HCT116 (cell line): ENCODE data around the gene CSAD. TPM values are rescaled to one million over a fixed set of nuclear protein-coding genes. Genes with fewer than 3 reads are reported as not detected.
A peak's percentile ranks its signal among the peaks of the same experiment; 100 is the strongest.

Experiments used
- ATAC-seq: fragments of 200-7000 bp; cut with Tn5 transposase; 2 replicates; pipeline ENCODE4 v1.9.1; 2020; ENCODE audit warnings: mild to moderate bottlenecking, moderate library complexity
- BruUV-seq: library from RNA; stranded (reverse); fragments of 400-500 nt; replicated peaks from 2 replicates; lab custom pipeline; 2021; lab: Mats Ljungman, UMichigan
- CTCF ChIA-PET: fragments of 300-600 bp; sonication (Branson Sonifier 250); formaldehyde crosslinking; loops from one replicate; lab custom pipeline; 2021; ENCODE audit warnings: antibody characterized with exemption; lab: Charles Lee
- POLR2A ChIA-PET: fragments of 300-600, 350-600 bp; sonication (Branson Sonifier 250); formaldehyde crosslinking; loops from one replicate; lab custom pipeline; 2021; ENCODE audit warnings: antibody characterized with exemption; lab: Charles Lee
- RAD21 ChIA-PET, 2 experiments: fragments of 300-600 bp; sonication (Branson Sonifier 250); formaldehyde crosslinking; loops; one replicate each; lab custom pipeline; 2023; ENCODE audit warnings: low total read pairs in 2 of 2; ENCODE audit not compliant: uncharacterized antibody in 2 of 2, unreplicated experiment in 2 of 2, low non-redundant PET in 1 of 2; lab: Charles Lee
- DNase-seq: peaks from one replicate; pipeline ENCODE4 v3.0.0-alpha.2; 2010; ENCODE audit warnings: low read depth, low spot score
- H2AFZ ChIP-seq: fragments of 200-600 bp; shearing (Covaris generic), sonication (generic); 2 replicates; pipeline ENCODE4 v1.6.1; 2017; ENCODE audit warnings: low read depth, mixed run types, mixed read lengths, antibody characterized with exemption, low read length; ENCODE audit not compliant: poor library complexity, severe bottlenecking
- H3K27ac ChIP-seq: 2 replicates; pipeline ENCODE4 v1.5.1; 2012; ENCODE audit warnings: low read depth, low read length
- H3K27me3 ChIP-seq: fragments of 200-600 bp; sonication (generic); 2 replicates; pipeline ENCODE4 v1.6.1; 2016; ENCODE audit warnings: mixed run types, low read length, mixed read lengths; ENCODE audit not compliant: insufficient read depth
- H3K36me3 ChIP-seq, 2 experiments: fragments of 200-500 bp in 1 of 2; fragments of 200-600 bp in 1 of 2; sonication (Bioruptor generic) in 1 of 2; sonication (generic) in 1 of 2; 2 replicates each; pipeline versions ENCODE4 v1.5.1 to v1.6.1; 2014 to 2016; ENCODE audit warnings: low read length in 2 of 2, inconsistent platforms in 1 of 2, mixed read lengths in 1 of 2, mixed run types in 1 of 2; ENCODE audit not compliant: insufficient read depth in 2 of 2, control insufficient read depth in 1 of 2
- H3K4me1 ChIP-seq, 2 experiments: fragments of 200-600 bp in 1 of 2; sonication (generic) in 1 of 2; 2 replicates each; pipeline versions ENCODE4 v1.5.1 to v1.6.1; 2012 to 2017; ENCODE audit warnings: low read length in 2 of 2, inconsistent platforms in 1 of 2, mild to moderate bottlenecking in 1 of 2, mixed read lengths in 1 of 2, mixed run types in 1 of 2, moderate library complexity in 1 of 2; ENCODE audit not compliant: insufficient read depth in 2 of 2, control insufficient read depth in 1 of 2
- H3K4me2 ChIP-seq: fragments of 200-600 bp; sonication (generic); 2 replicates; pipeline ENCODE4 v1.6.1; 2017; ENCODE audit warnings: mixed run types, low read length, mixed read lengths
- H3K4me3 ChIP-seq, 2 experiments: fragments of 200-600 bp in 1 of 2; sonication (generic) in 1 of 2; replicated peaks in 1 of 2; 2 replicates each; pipeline ENCODE4 v1.5.1; 2011 to 2016; ENCODE audit warnings: low read length in 2 of 2, control low read depth in 1 of 2, low read depth in 1 of 2, mild to moderate bottlenecking in 1 of 2, mixed read lengths in 1 of 2, mixed run types in 1 of 2
- H3K79me2 ChIP-seq: fragments of 200-600 bp; sonication (generic); 2 replicates; pipeline ENCODE4 v1.6.1; 2017; ENCODE audit warnings: mild to moderate bottlenecking, mixed run types, low read length, moderate library complexity, mixed read lengths; ENCODE audit not compliant: insufficient read depth
- H3K9ac ChIP-seq: fragments of 200-600 bp; sonication (generic); 2 replicates; pipeline ENCODE4 v1.6.1; 2016; ENCODE audit warnings: low read length, mixed read lengths
- H3K9me2 ChIP-seq: fragments of 200-600 bp; sonication (generic), shearing (Covaris generic); 2 replicates; pipeline ENCODE4 v1.6.1; 2017; ENCODE audit warnings: mixed run types, mild to moderate bottlenecking, moderate library complexity; ENCODE audit not compliant: insufficient read depth
- H3K9me3 ChIP-seq, 2 experiments: fragments of 200-500 bp in 1 of 2; fragments of 200-600 bp in 1 of 2; sonication (Bioruptor generic) in 1 of 2; sonication (generic) in 1 of 2; 2 replicates each; pipeline ENCODE4 v1.6.1; 2014 to 2017; ENCODE audit warnings: low read length in 2 of 2, mixed read lengths in 2 of 2, inconsistent platforms in 1 of 2, low read depth in 1 of 2, mild to moderate bottlenecking in 1 of 2, mixed run types in 1 of 2, moderate library complexity in 1 of 2; ENCODE audit not compliant: control insufficient read depth in 1 of 2, insufficient read depth in 1 of 2
- H4K20me1 ChIP-seq: fragments of 200-600 bp; sonication (generic), shearing (Covaris generic); 2 replicates; pipeline ENCODE4 v1.6.1; 2017; ENCODE audit warnings: mixed run types, mild to moderate bottlenecking, moderate library complexity; ENCODE audit not compliant: insufficient read depth
- ATF3 ChIP-seq: IDR thresholded peaks from 2 replicates; pipeline ENCODE4 v1.6.1; 2012
- CBX3 ChIP-seq: IDR thresholded peaks from 2 replicates; pipeline ENCODE4 v1.6.1; 2012; ENCODE audit warnings: low read depth
- CTCF ChIP-seq, 3 experiments: fragments of 200-600 bp in 1 of 3; sonication (generic) in 1 of 3; IDR thresholded peaks in 2 of 3; conservative IDR thresholded peaks in 1 of 3; 2 replicates each; pipeline ENCODE4 v1.5.1; 2012 to 2017; ENCODE audit warnings: low read depth in 2 of 3, low read length in 2 of 3, antibody characterized with exemption in 1 of 3, borderline replicate concordance in 1 of 3, control low read depth in 1 of 3, mild to moderate bottlenecking in 1 of 3, mixed read lengths in 1 of 3, mixed run types in 1 of 3, moderate library complexity in 1 of 3; ENCODE audit not compliant: insufficient read depth in 1 of 3
- EGR1 ChIP-seq: IDR thresholded peaks from 2 replicates; pipeline ENCODE4 v1.6.1; 2012; ENCODE audit warnings: low read depth
- ELF1 ChIP-seq: IDR thresholded peaks from 2 replicates; pipeline ENCODE4 v1.6.1; 2012; ENCODE audit warnings: low read depth, borderline replicate concordance
- EZH2phosphoT487 ChIP-seq: fragments of 200-600 bp; IDR thresholded peaks from 2 replicates; pipeline ENCODE4 v1.6.1; 2018; ENCODE audit warnings: antibody characterized with exemption, borderline replicate concordance
- FOSL1 ChIP-seq: IDR thresholded peaks from 2 replicates; pipeline ENCODE4 v1.6.1; 2012; ENCODE audit warnings: low read depth
- JUND ChIP-seq: IDR thresholded peaks from 2 replicates; pipeline ENCODE4 v1.6.1; 2012
- MAX ChIP-seq: IDR thresholded peaks from 2 replicates; pipeline ENCODE4 v1.6.1; 2012
- POLR2AphosphoS5 ChIP-seq: IDR thresholded peaks from 2 replicates; pipeline ENCODE4 v1.6.1; 2011; ENCODE audit warnings: mild to moderate bottlenecking, low read depth, low read length, moderate library complexity
- RAD21 ChIP-seq: IDR thresholded peaks from 2 replicates; pipeline ENCODE4 v1.6.1; 2012; ENCODE audit warnings: low read depth, mild to moderate bottlenecking
- REST ChIP-seq: IDR thresholded peaks from 2 replicates; pipeline ENCODE4 v1.6.1; 2012; ENCODE audit warnings: low read depth
- SP1 ChIP-seq: IDR thresholded peaks from 2 replicates; pipeline ENCODE4 v1.6.1; 2012; ENCODE audit warnings: low read depth
- SRF ChIP-seq: IDR thresholded peaks from 2 replicates; pipeline ENCODE4 v1.6.1; 2012; ENCODE audit warnings: low read depth
- TCF7L2 ChIP-seq: IDR thresholded peaks from 2 replicates; pipeline ENCODE4 v1.7.0; 2011; ENCODE audit warnings: borderline replicate concordance, inconsistent platforms; ENCODE audit not compliant: insufficient read depth, insufficient read length; ENCODE audit errors: extremely low read depth
- YY1 ChIP-seq: IDR thresholded peaks from 2 replicates; pipeline ENCODE4 v1.6.1; 2011; ENCODE audit warnings: low read length, low read depth, moderate library complexity, mild to moderate bottlenecking; ENCODE audit not compliant: insufficient replicate concordance; ENCODE audit errors: extremely low read depth
- ZBTB33 ChIP-seq: IDR thresholded peaks from 2 replicates; pipeline ENCODE4 v1.6.1; 2011; ENCODE audit warnings: mild to moderate bottlenecking, low read length, moderate library complexity; ENCODE audit not compliant: insufficient replicate concordance; ENCODE audit errors: extremely low read depth
- ZNF274 ChIP-seq: fragments of 200-500 bp; sonication (Bioruptor generic); IDR thresholded peaks from 2 replicates; pipeline ENCODE4 v1.6.1; 2014; ENCODE audit warnings: mild to moderate bottlenecking, low read depth, low read length, inconsistent platforms
- intact Hi-C: fragments of 100-400 bp; cut with micrococcal nuclease; formaldehyde crosslinking; loops from 2 replicates; pipeline ENCODE4 v1.10.0; 2022
- total RNA-seq: library from RNA; stranded (reverse); gene quantifications from one replicate; pipeline ENCODE4 v1.2.1, GENCODE V29; 2021; ENCODE audit not compliant: unreplicated experiment

CSAD gene
- total RNA-seq, 1 experiment from 2014 or later: 20.3 TPM

GRCh38 chr12:53217931-53218307 is 37.2 kb upstream of the CSAD start:
- peak overlapping the region; percentile 46 for H3K27ac ChIP-seq
- no peaks in the 10 kb centered on the region for H3K27me3 ChIP-seq
- peaks cover 2 to 7% of the 10 kb centered on the region in 2 experiments; a peak in 3 of 4 replicates for H3K36me3 ChIP-seq
- ChIA-PET POLR2A (interaction anchor here (1.4 kb wide), 1 partner anchor 11 kb away, joined by 3 read pairs; no protein-coding TSS in a partner anchor), RAD21 (no interaction called here), CTCF (interaction anchor here (1.0 to 1.6 kb wide), 3 partner anchors 50 to 103 kb away, joined by 3 to 5 read pairs (median 4); partner anchors contain the start of genes AAAS and ESPL1)
- H3K9me3 ChIP-seq: no peaks in the 10 kb centered on the region
- H3K79me2 ChIP-seq: peaks cover 40% of the 10 kb centered on the region
- H3K9me2 ChIP-seq: no peaks in the 10 kb centered on the region
- no peak overlapping the region for H2AFZ ChIP-seq
- peak overlapping the region in 1 of 2 experiments; percentile 15; a peak in 1 of 4 replicates for H3K4me3 ChIP-seq
- peak overlapping the region; percentile 93 for H3K9ac ChIP-seq
- no TSS peak for BruUV-seq
- intact Hi-C loops: no loop called here
- peak overlapping the region; percentile 100 for H3K4me2 ChIP-seq
- H3K4me1 ChIP-seq: peaks cover 30 to 58% of the 10 kb centered on the region in 2 experiments
- no peaks in the 10 kb centered on the region for H4K20me1 ChIP-seq
- DNase-seq (no peak), ATAC-seq (no peak)
- TF ChIP-seq CTCF (IDR thresholded peaks at IDR 0.05 in 2 of 3, conservative IDR thresholded peaks at IDR 0.05 in 1 of 3; ENCODE audit: borderline replicate concordance in 1 of 3, insufficient read depth in 1 of 3, low read depth in 2 of 3, low read length in 2 of 3) (no peak), CBX3 (no peak), RAD21 (no peak), EGR1 (no peak), POLR2AphosphoS5 (no peak), TCF7L2 (no peak), YY1 (no peak), EZH2phosphoT487 (no peak), ZBTB33 (no peak), ATF3 (no peak), SRF (no peak), JUND (no peak), MAX (no peak), ELF1 (no peak), FOSL1 (no peak), ZNF274 (no peak), REST (no peak), SP1 (no peak)
